K562 (cell line): ENCODE data around the gene CEP76. TPM values are rescaled to one million over a fixed set of nuclear protein-coding genes. Genes with fewer than 3 reads are reported as not detected.

Experiments
- CC2D1A ChIP-seq: fragments of 450-650 bp; IDR thresholded peaks from 2 replicates; pipeline ENCODE4 v1.6.1; 2017; ENCODE audit warnings: mild to moderate bottlenecking
- ELF4 ChIP-seq: fragments of 450-650 bp; formaldehyde crosslinking; IDR thresholded peaks from 2 replicates; pipeline ENCODE4 v1.4.0; 2022; ENCODE audit warnings: missing genetic modification characterization
- HNRNPL ChIP-seq: fragments of 200-400 bp; formaldehyde crosslinking; IDR thresholded peaks from 2 replicates; pipeline ENCODE4 v1.6.1; 2017; ENCODE audit warnings: low read depth, mild to moderate bottlenecking, low read length
- HNRNPLL ChIP-seq: fragments of 200-400 bp; formaldehyde crosslinking; IDR thresholded peaks from 2 replicates; pipeline ENCODE4 v1.6.1; 2017; ENCODE audit warnings: low read length, low read depth, mild to moderate bottlenecking; ENCODE audit not compliant: poor library complexity, severe bottlenecking
- MYBL2 ChIP-seq, 2 experiments: fragments of 450-650 bp in 1 of 2; sonication (generic) in 1 of 2; formaldehyde crosslinking in 1 of 2; IDR thresholded peaks; 2 replicates each; pipeline versions ENCODE4 v1.6.1 to v1.8.1; 2017 to 2022; ENCODE audit warnings: borderline replicate concordance in 1 of 2, inconsistent platforms in 1 of 2, low read depth in 1 of 2, mild to moderate bottlenecking in 1 of 2, missing genetic modification reagents in 1 of 2, moderate library complexity in 1 of 2
- RBM17 ChIP-seq: fragments of 200-400 bp; formaldehyde crosslinking; IDR thresholded peaks from 2 replicates; pipeline ENCODE4 v1.6.1; 2017; ENCODE audit warnings: low read depth, mild to moderate bottlenecking, low read length, borderline replicate concordance
- SRSF1 ChIP-seq: fragments of 200-400 bp; formaldehyde crosslinking; IDR thresholded peaks from 2 replicates; pipeline ENCODE4 v1.6.1; 2017; ENCODE audit warnings: mild to moderate bottlenecking, low read depth, low read length, moderate library complexity
- ZNF318 ChIP-seq, 2 experiments: fragments of 450-650 bp; IDR thresholded peaks; 2 replicates each; pipeline ENCODE4 v1.6.1; 2016; ENCODE audit warnings: mild to moderate bottlenecking in 2 of 2, borderline replicate concordance in 1 of 2, low read depth in 1 of 2, moderate library complexity in 1 of 2
- polyA plus RNA-seq, 8 experiments: library from polyadenylated mRNA; depleted of rRNA in 4 of 8; stranded (reverse) in 5 of 8; unstranded in 3 of 8; fragments of >200 nt; fragmentation: Nextera tagmentation in 2 of 8; fragmentation: Illumina TruSeq in 1 of 8; extraction: Ambion mirVana in 2 of 8; extraction: Trizol in 1 of 8; gene quantifications; 2 replicates each; pipeline versions ENCODE4 v1.2.1 to v1.2.3, GENCODE V29; 2011 to 2014; ENCODE audit warnings: inconsistent platforms in 1 of 8, missing spikeins in 1 of 8
- total RNA-seq, 7 experiments: library from RNA; depleted of rRNA in 6 of 7; stranded (reverse); fragments of >200 nt in 6 of 7; fragmentation: Illumina TruSeq in 2 of 7; extraction: Trizol in 2 of 7; gene quantifications; 2 replicates each; pipeline versions ENCODE4 v1.2.1 to v1.2.3, GENCODE V29; 2011 to 2021; ENCODE audit warnings: low replicate concordance in 1 of 7

The CEP76 gene
- total and polyA plus RNA-seq, 9 of the 15 experiments (the other 6 are each of a cell fraction or from before 2014, with no cell fraction given): 5.3 to 27.3 (median 19.3) TPM

- TF ChIP-seq ZNF318 (IDR thresholded peaks at IDR 0.05; ENCODE audit: borderline replicate concordance in 1 of 2, low read depth in 1 of 2): no peak
- no peak for TF ChIP-seq HNRNPL
- TF ChIP-seq ELF4 (CRISPR knock-in tag): no peak
- no peak for TF ChIP-seq CC2D1A
- TF ChIP-seq HNRNPLL: no peak
- no peak for TF ChIP-seq SRSF1
- TF ChIP-seq MYBL2 (IDR thresholded peaks at IDR 0.05; ENCODE audit: low read depth): no peak
- TF ChIP-seq MYBL2 (CRISPR knock-in tag; IDR thresholded peaks at IDR 0.05; ENCODE audit: borderline replicate concordance): no peak
- no peak for TF ChIP-seq RBM17
Measured at GRCh38 chr18:12668041-12668440, 34.5 kb downstream of the CEP76 start (continued).
